ENCODE measurements around the gene ZNF516.

The ZNF516 gene

GRCh38 chr18:76398896-76399612 lies 96.0 kb downstream of the ZNF516 start:
- peak; percentile 47 to 57 for DNase-seq (ENCODE audit: low read depth in 2 of 2)

DNA sequence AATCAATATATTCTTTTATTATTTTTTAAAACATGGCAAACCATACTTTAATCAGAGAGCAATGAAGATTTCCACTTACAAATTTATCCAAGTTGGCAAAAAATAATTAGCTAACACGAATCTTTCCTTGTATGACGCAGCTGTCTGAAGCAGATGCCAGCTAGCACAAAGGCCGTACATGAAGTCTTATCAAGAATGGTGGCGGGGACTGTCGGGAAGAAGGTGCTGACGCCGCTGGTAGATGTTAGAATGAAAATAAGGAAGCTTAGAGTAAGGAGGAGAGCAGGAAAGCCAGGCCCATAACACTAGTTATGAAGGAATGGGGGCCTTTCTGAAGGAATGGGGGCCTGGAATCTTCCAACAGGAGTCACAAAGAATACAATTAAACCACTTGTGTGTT lies 96.7 kb downstream of the ZNF516 start:
- no peak for DNase-seq (ENCODE audit: low read depth in 2 of 2)

DNA sequence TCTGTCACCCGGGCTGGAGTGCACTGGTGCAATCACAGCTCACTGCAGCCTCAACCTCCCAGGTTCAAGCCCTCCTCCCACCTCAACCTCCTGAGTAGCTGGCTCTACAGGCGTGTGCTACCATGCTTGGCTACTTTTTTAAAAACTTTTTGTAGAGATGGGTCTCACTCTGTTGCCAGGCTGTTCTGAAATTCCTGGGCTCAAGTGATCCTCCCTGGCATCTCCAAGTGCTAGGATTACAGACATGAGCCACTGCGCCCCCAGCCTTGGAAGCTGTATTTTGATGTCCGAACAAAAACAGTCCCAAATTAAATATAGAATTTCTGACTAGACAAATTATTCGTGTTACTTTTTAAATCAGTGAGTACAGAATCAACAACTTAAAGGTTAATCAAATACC lies 97.4 kb downstream of the ZNF516 start:
- DNase-seq (ENCODE audit: low read depth in 2 of 2): no peak

- no peak for DNase-seq (ENCODE audit: low read depth in 2 of 2)
Measured at GRCh38 chr18:76396792-76397191, 98.2 kb downstream of the ZNF516 start.

DNA sequence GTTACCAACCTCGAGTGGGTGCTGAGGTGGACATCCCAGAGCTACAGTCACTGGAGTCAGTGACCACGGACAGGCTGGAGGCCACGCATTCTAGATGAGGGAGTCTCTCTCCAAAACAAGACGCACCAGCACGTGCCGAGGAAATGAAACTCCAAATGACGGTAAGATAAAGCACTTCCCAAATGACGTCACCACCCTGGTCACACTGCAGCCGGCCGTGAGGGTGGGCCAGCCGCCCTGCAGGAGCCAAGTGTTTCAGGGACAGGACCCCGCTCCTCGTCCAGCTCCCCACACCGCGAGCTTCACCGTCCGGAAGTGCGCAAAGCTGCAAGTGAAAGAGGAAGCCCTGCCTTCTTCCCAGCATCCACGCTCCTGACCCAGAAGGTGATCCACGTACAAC lies 99.4 kb downstream of the ZNF516 start:
- no peak for DNase-seq (ENCODE audit: low read depth in 2 of 2)

GRCh38 chr18:76394780-76395476 lies 100.1 kb downstream of the ZNF516 start:
- no peak for DNase-seq (ENCODE audit: low read depth in 2 of 2)

DNA sequence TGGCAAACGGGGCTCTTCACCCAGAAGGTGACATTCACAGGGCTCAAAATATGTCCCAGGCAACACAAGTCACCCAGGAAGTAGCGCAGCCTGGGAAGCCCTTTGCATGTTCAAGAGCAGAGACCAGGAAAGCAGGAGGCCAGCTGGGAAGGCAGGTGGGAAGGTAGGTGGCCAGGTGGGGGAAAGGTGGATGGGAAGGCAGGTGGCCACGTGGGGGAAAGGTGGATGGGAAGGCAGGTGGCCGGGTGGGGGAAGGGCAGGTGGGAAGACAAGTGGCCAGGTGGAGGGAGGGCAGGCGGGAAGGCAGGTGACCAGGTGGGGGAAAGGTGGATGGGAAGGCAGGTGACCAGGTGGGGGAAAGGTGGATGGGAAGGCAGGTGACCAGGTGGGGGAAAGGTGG lies 102.7 kb downstream of the ZNF516 start:
- DNase-seq (ENCODE audit: low read depth in 2 of 2): no peak

DNA sequence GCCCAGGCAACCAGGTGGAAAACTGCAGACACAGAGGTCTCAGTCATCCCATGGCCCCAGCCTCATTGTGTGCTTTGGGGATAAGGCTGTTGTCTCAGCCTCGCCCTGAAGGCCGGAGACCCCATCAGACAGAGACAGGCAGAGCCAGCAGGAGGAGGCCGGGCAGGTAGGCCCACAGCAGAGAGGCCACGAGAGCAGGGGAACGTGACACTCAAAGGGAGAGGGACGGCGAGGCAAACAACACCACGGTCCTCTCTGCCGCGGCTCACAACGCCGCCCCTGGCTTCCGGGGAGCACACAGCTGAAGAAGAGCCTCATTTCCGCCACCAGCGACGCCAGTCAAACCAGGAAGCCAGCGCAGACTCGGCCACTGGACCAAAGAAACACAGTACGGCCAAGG lies 103.3 kb downstream of the ZNF516 start:
- no peak for DNase-seq (ENCODE audit: low read depth in 2 of 2)

DNA sequence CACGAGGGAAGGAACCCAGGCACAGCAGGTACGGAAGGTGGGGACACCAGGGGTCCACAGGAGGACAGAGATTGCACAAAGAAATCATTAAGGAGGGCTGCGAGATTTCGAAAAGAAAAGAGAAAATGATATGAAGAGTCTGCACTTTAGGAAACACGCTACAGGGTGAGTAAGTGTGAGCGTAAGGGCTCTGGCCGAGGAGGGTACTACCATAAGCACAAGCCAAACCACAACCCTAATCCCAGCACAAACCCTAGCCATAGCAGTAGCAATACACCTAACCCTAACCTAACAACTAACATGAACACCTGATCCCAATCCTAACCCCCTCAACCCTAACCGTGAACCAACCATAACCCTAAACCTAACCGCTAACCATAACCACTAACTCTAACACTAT lies 104.0 kb downstream of the ZNF516 start:
- no peak for DNase-seq (ENCODE audit: low read depth in 2 of 2)

- DNase-seq (ENCODE audit: low read depth in 2 of 2): no peak
Measured at GRCh38 chr18:76390452-76391035, 104.5 kb downstream of the ZNF516 start.

GRCh38 chr18:76389716-76390115 lies 105.3 kb downstream of the ZNF516 start:
- DNase-seq (ENCODE audit: low read depth in 2 of 2): no peak

- no peak for DNase-seq (ENCODE audit: low read depth in 2 of 2)
Measured at GRCh38 chr18:76388891-76389423, 106.1 kb downstream of the ZNF516 start.

GRCh38 chr18:76388261-76388660 lies 106.8 kb downstream of the ZNF516 start:
- DNase-seq (ENCODE audit: low read depth in 2 of 2): no peak

DNA sequence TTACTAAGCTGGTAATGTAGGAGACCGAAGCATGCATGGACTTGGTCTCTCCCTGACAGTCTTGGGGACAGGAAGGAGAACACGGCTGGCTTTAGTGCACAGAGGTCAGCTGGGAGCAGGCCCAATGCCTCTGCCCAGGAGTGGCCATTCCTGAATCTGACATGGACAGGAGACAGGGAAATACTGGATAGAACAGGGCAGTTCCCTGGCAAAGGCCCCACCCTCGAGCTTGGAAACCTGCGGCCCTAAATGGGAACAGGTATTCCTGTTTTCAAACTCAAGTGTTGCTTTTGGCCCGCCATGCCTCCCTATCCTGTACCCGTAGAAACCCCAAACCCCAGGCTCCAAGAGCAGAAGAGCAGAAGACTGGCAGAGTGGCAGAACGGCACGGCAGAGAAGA lies 107.4 kb downstream of the ZNF516 start:
- no peak for DNase-seq (ENCODE audit: low read depth in 2 of 2)

DNA sequence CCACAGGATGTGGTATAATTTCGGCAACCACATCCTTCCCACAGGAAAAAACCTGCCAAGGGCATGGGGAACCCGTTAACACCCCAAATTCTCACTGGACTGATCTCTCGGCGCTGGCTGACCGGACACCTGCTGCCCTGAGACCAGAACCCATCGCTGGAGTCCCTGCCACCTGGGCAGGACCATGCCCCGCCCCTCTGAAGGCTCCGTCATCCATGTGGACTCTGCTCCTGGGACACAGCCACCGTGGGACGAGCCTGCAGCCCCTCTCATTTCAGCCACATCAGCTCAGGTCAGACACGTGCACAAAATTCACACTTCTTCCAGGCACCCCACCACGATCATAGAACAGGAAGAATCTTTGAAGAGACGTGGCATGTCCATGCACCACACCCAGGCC lies 108.2 kb downstream of the ZNF516 start:
- DNase-seq (ENCODE audit: low read depth in 2 of 2): no peak

GRCh38 chr18:76386071-76386470 lies 109.0 kb downstream of the ZNF516 start:
- DNase-seq (ENCODE audit: low read depth in 2 of 2): no peak

DNA sequence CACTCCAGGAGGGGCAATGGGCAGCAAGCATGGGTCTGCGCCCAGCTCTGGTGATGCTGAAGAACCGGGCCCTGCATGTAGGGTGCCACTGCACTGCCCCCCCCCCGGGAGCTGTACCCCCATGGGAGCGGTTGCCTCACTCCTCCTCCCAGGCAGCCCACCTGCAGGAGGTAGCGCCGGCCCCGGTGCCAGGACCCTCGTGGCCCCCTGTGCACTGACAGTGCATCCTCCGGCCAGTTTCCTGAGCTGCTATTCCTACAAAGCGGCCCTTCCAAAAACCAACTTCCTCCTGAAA lies 109.4 kb downstream of the ZNF516 start:
- no peak for DNase-seq (ENCODE audit: low read depth in 2 of 2)

- no peak for DNase-seq (ENCODE audit: low read depth in 2 of 2)
Measured at GRCh38 chr18:76384861-76385680, 110.0 kb downstream of the ZNF516 start.

- no peak for DNase-seq (ENCODE audit: low read depth in 2 of 2)
Measured at GRCh38 chr18:76384114-76384790, 110.8 kb downstream of the ZNF516 start.

- no peak for DNase-seq (ENCODE audit: low read depth in 2 of 2)
Measured at GRCh38 chr18:76383636-76384035, 111.4 kb downstream of the ZNF516 start.

DNA sequence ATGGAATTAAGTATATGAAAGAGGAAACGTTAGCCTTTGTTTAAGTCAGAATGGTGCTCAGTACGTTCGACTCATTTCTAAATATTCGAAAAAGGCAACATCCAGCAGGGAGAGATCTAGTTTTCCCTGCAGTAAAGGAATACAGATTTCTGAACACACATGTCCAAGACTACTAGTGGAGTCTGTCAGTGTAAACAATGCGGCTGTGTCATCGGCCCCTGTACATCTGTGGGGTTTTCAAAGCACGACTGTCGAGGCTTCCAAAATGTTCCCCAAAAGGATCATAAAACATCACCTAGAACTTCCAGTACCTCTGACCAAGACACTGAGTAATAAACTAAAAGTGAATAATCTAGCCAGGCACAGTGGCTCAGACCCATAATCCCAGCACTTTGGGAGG lies 112.8 kb downstream of the ZNF516 start:
- DNase-seq (ENCODE audit: low read depth in 2 of 2): no peak
